ENCODE measurements around the gene EMILIN2. TPM values are rescaled to one million over a fixed set of nuclear protein-coding genes. Genes with fewer than 3 reads are reported as not detected.

Gene EMILIN2
- total and polyA plus RNA-seq, 4 donors, result 0.58 to 4.6 (median 1.8) TPM

DNA sequence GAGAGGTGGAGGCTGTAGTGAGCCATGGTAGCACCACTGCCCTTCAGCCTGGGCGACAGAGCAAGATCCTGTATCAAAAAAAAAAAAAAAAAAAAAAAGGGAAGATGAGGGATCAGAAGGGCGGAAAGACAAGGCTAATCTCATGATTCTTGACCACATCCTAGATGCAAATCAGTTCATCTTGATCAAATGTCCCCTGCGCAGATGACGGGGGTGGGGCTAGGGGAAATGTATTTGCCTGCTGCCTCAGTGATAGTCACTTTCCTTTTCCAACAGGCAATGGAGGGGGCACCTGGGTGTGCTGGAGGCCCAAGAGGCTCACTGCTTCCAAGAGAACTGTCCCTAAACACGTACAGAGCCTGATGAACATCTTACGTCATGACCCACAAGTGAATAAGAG lies 3.7 kb upstream of the EMILIN2 start:
- DNase-seq (ENCODE audit: low spot score), result peak; percentile 16
- 79% methylated on average over 6 of the region's 6 CpGs for WGBS
- Histone ChIP-seq H3K9ac (ENCODE audit: low read depth in 1 of 2, low read length in 2 of 2) (no peak overlapping the region), H3K36me3 (ENCODE audit: control insufficient read depth in 4 of 4, insufficient read depth in 3 of 4, low read depth in 1 of 4, low read length in 3 of 4) (no peaks in the 10 kb centered on the region), H3K4me1 (ENCODE audit: control insufficient read depth in 4 of 4, insufficient read depth in 4 of 4, low read length in 3 of 4) (peaks cover 14 to 17% (median 15%) of the 10 kb centered on the region in 4 donors), H3K4me3 (ENCODE audit: low read depth in 1 of 3, low read length in 3 of 3) (no peak overlapping the region), H3K9me3 (ENCODE audit: control insufficient read depth in 4 of 4, low read length in 3 of 4) (peaks cover 0 to under 1% (median 0%) of the 10 kb centered on the region in 4 donors), H3K27me3 (ENCODE audit: control insufficient read depth in 4 of 4, insufficient read depth in 4 of 4, low read length in 3 of 4) (peaks cover 0 to 14% (median 3%) of the 10 kb centered on the region in 4 donors), H3K27ac (ENCODE audit: low read depth in 1 of 2, low read length in 2 of 2) (no peak overlapping the region)
- TF ChIP-seq RXRA (IDR thresholded peaks at IDR 0.05), result no peak
- TF ChIP-seq RAD21 (IDR thresholded peaks at IDR 0.05), result no peak
- TF ChIP-seq ZBTB33 (IDR thresholded peaks at IDR 0.05), result no peak

DNA sequence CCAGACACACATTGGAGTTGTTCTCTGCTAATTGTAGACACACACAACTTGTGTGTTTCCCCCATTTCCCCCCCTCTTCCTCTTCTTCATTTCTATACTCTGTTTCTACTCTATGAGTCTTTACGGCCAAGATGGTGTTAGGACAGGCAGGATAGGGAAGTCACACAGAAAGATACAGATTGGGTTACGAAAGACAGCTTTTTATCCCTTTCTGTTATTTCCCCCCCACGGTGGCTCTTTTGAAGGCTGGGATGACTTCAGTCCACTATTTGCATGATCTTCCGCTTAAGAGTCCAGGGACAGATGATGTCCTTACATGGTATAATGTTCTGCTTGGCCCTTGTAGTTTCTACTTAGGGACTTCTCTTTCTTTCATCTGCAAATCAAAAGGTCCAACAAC lies 1.6 kb upstream of the EMILIN2 start:
- no peak overlapping the region for H3K4me3 ChIP-seq (ENCODE audit: low read depth in 1 of 3, low read length in 3 of 3)
- no peaks in the 10 kb centered on the region for H3K9me3 ChIP-seq (ENCODE audit: control insufficient read depth in 4 of 4, low read length in 3 of 4)
- H3K4me1 ChIP-seq (ENCODE audit: control insufficient read depth in 4 of 4, insufficient read depth in 4 of 4, low read length in 3 of 4), result peaks cover 14 to 17% (median 15%) of the 10 kb centered on the region in 4 donors
- no peak overlapping the region for H3K9ac ChIP-seq (ENCODE audit: low read depth in 1 of 2, low read length in 2 of 2)
- no peaks in the 10 kb centered on the region for H3K36me3 ChIP-seq (ENCODE audit: control insufficient read depth in 4 of 4, insufficient read depth in 3 of 4, low read depth in 1 of 4, low read length in 3 of 4)
- peak; percentile 8 for DNase-seq (ENCODE audit: low spot score)
- H3K27me3 ChIP-seq (ENCODE audit: control insufficient read depth in 4 of 4, insufficient read depth in 4 of 4, low read length in 3 of 4), result peaks cover 0 to 14% (median 7%) of the 10 kb centered on the region in 4 donors
- H3K27ac ChIP-seq (ENCODE audit: low read depth in 1 of 2, low read length in 2 of 2), result no peak overlapping the region
- TF ChIP-seq JUND (IDR thresholded peaks at IDR 0.05) (no peak), MAX (IDR thresholded peaks at IDR 0.05) (no peak), SP1 (IDR thresholded peaks at IDR 0.05) (no peak), RXRA (IDR thresholded peaks at IDR 0.05) (no peak), FOXA1 (IDR thresholded peaks at IDR 0.05) (no peak), ZBTB33 (IDR thresholded peaks at IDR 0.05) (no peak)
- TF ChIP-seq, protein P1, sequence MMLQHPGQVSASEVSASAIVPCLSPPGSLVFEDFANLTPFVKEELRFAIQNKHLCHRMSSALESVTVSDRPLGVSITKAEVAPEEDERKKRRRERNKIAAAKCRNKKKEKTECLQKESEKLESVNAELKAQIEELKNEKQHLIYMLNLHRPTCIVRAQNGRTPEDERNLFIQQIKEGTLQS (IDR thresholded peaks at IDR 0.05), result no peak
- WGBS, result 73% methylated on average over 4 of the region's 4 CpGs

GRCh38 chr18:2847317-2848246 lies 776 bp downstream of the EMILIN2 start:
- H3K4me1 ChIP-seq (ENCODE audit: control insufficient read depth in 4 of 4, insufficient read depth in 4 of 4, low read length in 3 of 4), result peaks cover 14 to 17% (median 15%) of the 10 kb centered on the region in 4 donors
- DNase-seq (ENCODE audit: low spot score), result peak; percentile 47
- H3K4me3 ChIP-seq (ENCODE audit: low read depth in 1 of 3, low read length in 3 of 3), result peak overlapping the region in 2 of 3 donors; percentile 24 to 49
- no peaks in the 10 kb centered on the region for H3K36me3 ChIP-seq (ENCODE audit: control insufficient read depth in 4 of 4, insufficient read depth in 3 of 4, low read depth in 1 of 4, low read length in 3 of 4)
- peak overlapping the region in 1 of 2 donors; percentile 12 for H3K27ac ChIP-seq (ENCODE audit: low read depth in 1 of 2, low read length in 2 of 2)
- peaks cover 0 to 14% (median 7%) of the 10 kb centered on the region in 4 donors for H3K27me3 ChIP-seq (ENCODE audit: control insufficient read depth in 4 of 4, insufficient read depth in 4 of 4, low read length in 3 of 4)
- no peaks in the 10 kb centered on the region for H3K9me3 ChIP-seq (ENCODE audit: control insufficient read depth in 4 of 4, low read length in 3 of 4)
- H3K9ac ChIP-seq (ENCODE audit: low read depth in 1 of 2, low read length in 2 of 2), result no peak overlapping the region
- 2% methylated on average over 80 of the region's 80 CpGs for WGBS
- TF ChIP-seq RXRA (IDR thresholded peaks at IDR 0.05), result no peak
- no peak for TF ChIP-seq HNF4A (conservative IDR thresholded peaks at IDR 0.05)
- TF ChIP-seq EGR1 (IDR thresholded peaks at IDR 0.05; ENCODE audit: low read depth in 2 of 2), result no peak
- TF ChIP-seq, protein P1 (IDR thresholded peaks at IDR 0.05), result no peak
- no peak for TF ChIP-seq YY1 (IDR thresholded peaks at IDR 0.05)
- TF ChIP-seq FOXA1 (IDR thresholded peaks at IDR 0.05), result no peak
- TF ChIP-seq TAF1 (conservative IDR thresholded peaks at IDR 0.05), result no peak
- no peak for TF ChIP-seq SP1 (IDR thresholded peaks at IDR 0.05)
- TF ChIP-seq NR2F2 (IDR thresholded peaks at IDR 0.05), result no peak
- TF ChIP-seq RAD21 (IDR thresholded peaks at IDR 0.05), result no peak
- no peak for TF ChIP-seq MAX (IDR thresholded peaks at IDR 0.05)
- TF ChIP-seq FOXA2 (IDR thresholded peaks at IDR 0.05), result no peak
- no peak for TF ChIP-seq JUND (IDR thresholded peaks at IDR 0.05)
- no peak for TF ChIP-seq REST (IDR thresholded peaks at IDR 0.05)
